RWPE1 (cell line): Measurements from ENCODE around the gene MVK.

ENCODE experiments used
- CTCF ChIA-PET: fragments of 350-600 bp; sonication (Branson Sonifier 250); formaldehyde crosslinking; extraction: SDS; loops from one replicate; lab custom pipeline; 2021; lab: Yijun Ruan, JAX
- POLR2A ChIA-PET: fragments of 400-600 bp; formaldehyde crosslinking; extraction: SDS; loops from one replicate; lab custom pipeline; 2020; ENCODE audit warnings: antibody characterized with exemption; ENCODE audit not compliant: low non-redundant PET; lab: Yijun Ruan, JAX
- DNase-seq: peaks from one replicate; pipeline ENCODE4 v3.0.0; 2012; ENCODE audit warnings: low spot score
- H3K27ac ChIP-seq: fragments of 450-650 bp; 2 replicates; pipeline ENCODE4 v1.5.1; 2017
- CTCF ChIP-seq: fragments of 450-650 bp; conservative IDR thresholded peaks from 2 replicates; pipeline ENCODE4 v1.5.1; 2017; ENCODE audit warnings: low read depth, mild to moderate bottlenecking

Gene MVK

GRCh38 chr12:109608793-109609192, 35.2 kb downstream of the MVK start:
- TF ChIP-seq CTCF: no peak
- no peak for DNase-seq
- ChIA-PET POLR2A (no interaction called here), CTCF (interaction anchor here (0.7 kb wide), 1 partner anchor 139 kb away, joined by 5 read pairs; no protein-coding TSS in a partner anchor)
- H3K27ac ChIP-seq: no peak overlapping the region

- no peak for DNase-seq
- H3K27ac ChIP-seq: no peak overlapping the region
- no peak for TF ChIP-seq CTCF
- POLR2A ChIA-PET: no interaction called here
- CTCF ChIA-PET: no interaction called here
Measured at GRCh38 chr12:109609342-109609741, 35.7 kb downstream of the MVK start.

- ChIA-PET CTCF (interaction anchor here (0.6 kb wide), 1 partner anchor 55 kb away, joined by 3 read pairs; no protein-coding TSS in a partner anchor), POLR2A (no interaction called here)
- no peak overlapping the region for H3K27ac ChIP-seq
- DNase-seq: no peak
- no peak for TF ChIP-seq CTCF
Measured at GRCh38 chr12:109610523-109610922, 36.9 kb downstream of the MVK start.

DNA sequence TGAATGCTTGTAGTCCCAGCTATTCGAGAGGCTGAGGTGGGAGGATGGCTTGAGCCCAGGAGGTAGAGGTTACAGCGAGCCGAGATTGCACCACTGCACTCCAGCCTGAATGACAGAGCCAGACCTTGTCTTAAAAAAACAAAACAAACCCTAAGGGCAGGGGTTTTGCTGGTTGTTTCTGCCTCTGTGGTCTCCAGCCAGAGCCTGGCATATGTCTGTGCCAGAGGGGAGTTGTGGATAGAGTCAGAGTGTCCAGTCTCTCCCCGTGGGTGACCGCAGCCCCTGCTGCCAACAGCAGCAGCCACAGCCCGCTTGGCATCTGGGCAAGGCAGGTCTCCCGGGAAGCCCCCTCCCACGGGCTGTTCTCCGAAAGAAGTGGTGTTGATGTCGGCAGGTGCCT, 37.6 kb downstream of the MVK start:
- CTCF ChIA-PET: interaction anchor here (0.6 to 0.9 kb wide), 2 partner anchors 14 to 54 kb away, joined by 3 to 6 read pairs; no protein-coding TSS in a partner anchor

GRCh38 chr12:109612003-109612402, 38.4 kb downstream of the MVK start:
- H3K27ac ChIP-seq: no peak overlapping the region
- TF ChIP-seq CTCF: no peak
- no peak for DNase-seq
- ChIA-PET CTCF (interaction anchor here (0.9 to 1.6 kb wide), 2 partner anchors 10 to 15 kb away, joined by 4 to 6 read pairs; no protein-coding TSS in a partner anchor), POLR2A (no interaction called here)

More for the DNA sequence above, 37.6 kb downstream of the MVK start:
- POLR2A ChIA-PET: no interaction called here
- no peak for DNase-seq
- TF ChIP-seq CTCF: no peak
- no peak overlapping the region for H3K27ac ChIP-seq

GRCh38 chr12:109612975-109613502, 39.4 kb downstream of the MVK start:
- ChIA-PET CTCF (interaction anchor here (0.5 to 1.6 kb wide), 4 partner anchors 9 to 431 kb away, joined by 3 to 7 read pairs (median 4); no protein-coding TSS in a partner anchor), POLR2A (no interaction called here)
- no peak for DNase-seq
- H3K27ac ChIP-seq: no peak overlapping the region
- TF ChIP-seq CTCF: no peak
